B cell (primary cell): ENCODE data around the gene HERPUD1. TPM values are rescaled to one million over a fixed set of nuclear protein-coding genes. Genes with fewer than 3 reads are reported as not detected.

Experiments used
- ATAC-seq: fragments of 200-7000 bp; cut with Tn5 transposase; one replicate; pipeline ENCODE4 v1.10.0; 2021; ENCODE audit warnings: low read depth, mild to moderate bottlenecking, moderate number of reproducible peaks, moderate library complexity
- CTCF ChIA-PET: fragments of 350-600 bp; sonication (Branson Sonifier 250); formaldehyde crosslinking; loops from one replicate; lab custom pipeline; 2021; ENCODE audit warnings: antibody characterized with exemption, inconsistent platforms; lab: Charles Lee
- POLR2A ChIA-PET: fragments of 350-600 bp; sonication (Branson Sonifier 250); formaldehyde crosslinking; loops from one replicate; lab custom pipeline; 2021; ENCODE audit warnings: antibody characterized with exemption; lab: Charles Lee
- DNase-seq: peaks from one replicate; pipeline ENCODE4 v3.0.0; 2013
- H2AFZ ChIP-seq: 2 replicates; pipeline ENCODE4 v1.6.1; 2012; ENCODE audit warnings: mild to moderate bottlenecking, low read depth, low read length; ENCODE audit not compliant: insufficient read depth, poor library complexity, severe bottlenecking
- H3K27ac ChIP-seq, 2 donors: 1 replicate in 1 of 2; 2 replicates in 1 of 2; pipeline ENCODE4 v1.5.1; 2012 to 2013; ENCODE audit warnings: low read length in 2 of 2, mild to moderate bottlenecking in 2 of 2, moderate library complexity in 1 of 2
- H3K27me3 ChIP-seq, 4 experiments: fragments of 200-600 bp in 1 of 4; sonication (generic) in 1 of 4; replicated peaks in 1 of 4; 1 replicate in 2 of 4; 2 replicates in 2 of 4; pipeline versions ENCODE4 v1.6.1 to v1.7.0; 2013 to 2016; ENCODE audit warnings: low read length in 3 of 4, mild to moderate bottlenecking in 2 of 4, mixed read lengths in 1 of 4, moderate library complexity in 1 of 4; ENCODE audit not compliant: insufficient read depth in 4 of 4, control insufficient read depth in 3 of 4; ENCODE audit errors: control extremely low read depth in 1 of 4
- H3K36me3 ChIP-seq, 2 experiments: replicated peaks in 1 of 2; 1 replicate in 1 of 2; 2 replicates in 1 of 2; pipeline versions ENCODE4 v1.6.1 to v1.7.1; 2013; ENCODE audit warnings: low read length in 1 of 2; ENCODE audit not compliant: insufficient read depth in 2 of 2, control insufficient read depth in 1 of 2; ENCODE audit errors: control extremely low read depth in 1 of 2, extremely low read depth in 1 of 2
- H3K4me1 ChIP-seq, 2 donors: fragments of 200-600 bp in 1 of 2; sonication (generic) in 1 of 2; 1 replicate in 1 of 2; 2 replicates in 1 of 2; pipeline versions ENCODE4 v1.5.1 to v1.6.1; 2013 to 2017; ENCODE audit warnings: low read length in 2 of 2; ENCODE audit not compliant: control insufficient read depth in 2 of 2, insufficient read depth in 2 of 2
- H3K4me2 ChIP-seq: replicated peaks from 2 replicates; pipeline ENCODE3; 2012; ENCODE audit warnings: mild to moderate bottlenecking, low read depth, low read length; ENCODE audit not compliant: poor library complexity, severe bottlenecking
- H3K4me3 ChIP-seq, 5 experiments: fragments of 200-600 bp in 1 of 5; sonication (generic) in 1 of 5; 1 replicate in 3 of 5; 2 replicates in 2 of 5; pipeline versions ENCODE4 v1.5.1 to v1.7.0; 2011 to 2016; ENCODE audit warnings: low read length in 4 of 5, mild to moderate bottlenecking in 4 of 5, low read depth in 2 of 5, control low read depth in 1 of 5, moderate library complexity in 1 of 5; ENCODE audit not compliant: insufficient read depth in 1 of 5; ENCODE audit errors: control extremely low read depth in 1 of 5, extremely low read depth in 1 of 5
- H3K79me2 ChIP-seq: fragments of 200-600 bp; sonication (generic); one replicate; pipeline ENCODE4 v1.6.0; 2016; ENCODE audit warnings: low read length; ENCODE audit not compliant: control insufficient read depth, insufficient read depth
- H3K9ac ChIP-seq: fragments of 200-600 bp; sonication (generic); 2 replicates; pipeline ENCODE4 v1.6.1; 2017; ENCODE audit warnings: mild to moderate bottlenecking, low read length, moderate library complexity
- H3K9me3 ChIP-seq, 3 donors: one replicate each; pipeline versions ENCODE4 v1.6.1 to v1.7.1; 2013; ENCODE audit warnings: low read length in 2 of 3; ENCODE audit not compliant: control insufficient read depth in 2 of 3, insufficient read depth in 1 of 3; ENCODE audit errors: control extremely low read depth in 1 of 3
- H4K20me1 ChIP-seq: 2 replicates; pipeline ENCODE4 v1.6.0; 2012; ENCODE audit warnings: mild to moderate bottlenecking, low read length; ENCODE audit not compliant: insufficient read depth, control insufficient read depth, poor library complexity, severe bottlenecking
- H3K27ac Mint-ChIP-seq: one replicate; pipeline ENCODE4 v1.8.0; 2021; ENCODE audit warnings: mixed read lengths
- H3K27me3 Mint-ChIP-seq: one replicate; pipeline ENCODE4 v1.8.0; 2021; ENCODE audit warnings: mixed read lengths
- H3K4me1 Mint-ChIP-seq: one replicate; pipeline ENCODE4 v1.8.0; 2021; ENCODE audit warnings: mixed read lengths
- H3K4me3 Mint-ChIP-seq: one replicate; pipeline ENCODE4 v1.8.0; 2021; ENCODE audit warnings: mixed read lengths
- H3K9me3 Mint-ChIP-seq: one replicate; pipeline ENCODE4 v1.8.0; 2022; ENCODE audit warnings: mixed read lengths; ENCODE audit not compliant: insufficient read depth
- CTCF ChIP-seq: fragments of 200-600 bp; IDR thresholded peaks from one replicate; pipeline ENCODE4 v1.8.0; 2022; ENCODE audit warnings: antibody characterized with exemption, mild to moderate bottlenecking
- EZH2 ChIP-seq: IDR thresholded peaks from 2 replicates; pipeline ENCODE4 v1.6.1; 2012; ENCODE audit warnings: borderline replicate concordance, low read depth, mild to moderate bottlenecking, moderate library complexity, low read length; ENCODE audit not compliant: insufficient read depth, poor library complexity, severe bottlenecking
- WGBS: methylation state at CpG from one replicate; pipeline ENCODE4 v1.1.5; 2013; ENCODE audit warnings: missing lambda C conversion rate; ENCODE audit not compliant: insufficient coverage; 5-methylcytosine and 5-hydroxymethylcytosine counted together
- intact Hi-C: fragments of 100-400 bp; cut with micrococcal nuclease; formaldehyde crosslinking; loops from one replicate; pipeline ENCODE4 v1.10.0; 2022
- polyA plus RNA-seq: library from polyadenylated mRNA; depleted of rRNA; stranded (reverse); fragments of >200 nt; gene quantifications from 2 replicates; pipeline ENCODE4 v1.2.3, GENCODE V29; 2012
- total RNA-seq, 2 donors: library from RNA; stranded (reverse); fragments of 120-200 nt in 1 of 2; gene quantifications; 1 replicate in 1 of 2; 2 replicates in 1 of 2; pipeline versions ENCODE4 v1.2.3 to v1.2.4, GENCODE V29; 2013 to 2022

The HERPUD1 gene
- total and polyA plus RNA-seq, 2 donors (not counting 1 experiment from before 2014, with no cell fraction given): 273 to 1,041 TPM

- ATAC-seq: no peak
- Histone ChIP-seq H3K4me1 (peaks cover 51 to 62% of the 10 kb centered on the region in 2 donors), H3K4me3 (no peak overlapping the region), H3K27me3 (no peaks in the 10 kb centered on the region), H2AFZ (no peak overlapping the region), H3K36me3 (peaks cover 0 to 19% of the 10 kb centered on the region in 2 experiments), H4K20me1 (peaks cover 18% of the 10 kb centered on the region), H3K9me3 (no peaks in the 10 kb centered on the region), H3K9ac (peak overlapping the region; percentile 25), H3K27ac (peak overlapping the region in 1 of 2 donors; percentile 55), H3K79me2 (peaks cover 98% of the 10 kb centered on the region), H3K4me2 (peak overlapping the region; percentile 42)
- Mint-ChIP-seq H3K4me3 (peak overlapping the region; percentile 40), H3K4me1 (peaks cover 81% of the 10 kb centered on the region), H3K9me3 (no peaks in the 10 kb centered on the region), H3K27me3 (no peaks in the 10 kb centered on the region), H3K27ac (peak overlapping the region; percentile 8)
- CTCF ChIA-PET: interaction anchor here (0.6 to 1.1 kb wide), 3 partner anchors 8 to 27 kb away, joined by 3 to 4 read pairs (median 3); no protein-coding TSS in a partner anchor
- WGBS: no CpG with 5 or more reads among the region's 2 CpGs
- TF ChIP-seq EZH2 (no peak), CTCF (no peak)
- no peak for DNase-seq
- POLR2A ChIA-PET: interaction anchor here (0.7 to 1.0 kb wide), 2 partner anchors 10 to 53 kb away, joined by 3 to 4 read pairs; no protein-coding TSS in a partner anchor
- intact Hi-C loops: loop anchor here (1.0 kb wide), 1 partner anchor 10 kb away; no protein-coding TSS in a partner anchor
Measured at GRCh38 chr16:56993204-56993603, 61.3 kb downstream of the HERPUD1 start.

GRCh38 chr16:56994311-56994710 lies 62.4 kb downstream of the HERPUD1 start:
- peak overlapping the region; percentile 42 for H3K4me2 ChIP-seq
- Mint-ChIP-seq H3K9me3 (no peaks in the 10 kb centered on the region), H3K27me3 (no peaks in the 10 kb centered on the region), H3K27ac (peak overlapping the region; percentile 77), H3K4me3 (peak overlapping the region; percentile 36), H3K4me1 (peaks cover 82% of the 10 kb centered on the region)
- CTCF ChIA-PET: interaction anchor here (1.2 to 1.3 kb wide), 2 partner anchors 13 to 30 kb away, joined by 3 to 4 read pairs; no protein-coding TSS in a partner anchor
- intact Hi-C loops: no loop called here
- H3K4me1 ChIP-seq: peaks cover 46 to 57% of the 10 kb centered on the region in 2 donors
- WGBS: 79% methylated on average over 4 of the region's 5 CpGs
- H2AFZ ChIP-seq: no peak overlapping the region
- no peak overlapping the region for H3K4me3 ChIP-seq
- POLR2A ChIA-PET: no interaction called here
- TF ChIP-seq CTCF: no peak
- no peak for TF ChIP-seq EZH2
- DNase-seq (no peak), ATAC-seq (no peak)
- H3K9ac ChIP-seq: no peak overlapping the region
- peaks cover 0 to 19% of the 10 kb centered on the region in 2 experiments for H3K36me3 ChIP-seq
- H3K27me3 ChIP-seq: no peaks in the 10 kb centered on the region
- peak overlapping the region in 1 of 2 donors; percentile 55 for H3K27ac ChIP-seq
- peaks cover 98% of the 10 kb centered on the region for H3K79me2 ChIP-seq
- peaks cover 18% of the 10 kb centered on the region for H4K20me1 ChIP-seq
- H3K9me3 ChIP-seq: no peaks in the 10 kb centered on the region
